ENCODE results near the gene EFEMP2. TPM values are rescaled to one million over a fixed set of nuclear protein-coding genes. Genes with fewer than 3 reads are reported as not detected.
"Not testable (repeated sequence)": the region's sequence is repeated elsewhere in the genome, so short reads cannot be mapped to it uniquely, and the experiment has no call there.

Gene EFEMP2
- total RNA-seq, 1 experiment from 2014 or later: 31.2 TPM

- H3K4me1 ChIP-seq (ENCODE audit: insufficient read depth, low read length, poor library complexity, severe bottlenecking): no peaks in the 10 kb centered on the region
- intact Hi-C loops (cut with micrococcal nuclease; ENCODE audit: unreplicated experiment): no loop called here
Measured at GRCh38 chr11:65833297-65834030, 39.1 kb downstream of the EFEMP2 start, which contains the start of gene SNX32. SNX32 (plus strand) TSS chr11:65833963; CDS start chr11:65834066, 103 bp downstream.

GRCh38 chr11:65832231-65832630, 40.4 kb downstream of the EFEMP2 start:
- H3K27ac ChIP-seq (ENCODE audit: low read depth, low read length, poor library complexity, severe bottlenecking); H3K36me3 ChIP-seq (ENCODE audit: insufficient read depth, low read length, poor library complexity, severe bottlenecking); H3K9me3 ChIP-seq (ENCODE audit: low read depth, low read length, poor library complexity, severe bottlenecking); H3K4me3 ChIP-seq (ENCODE audit: low read depth, low read length, poor library complexity, severe bottlenecking); H3K27me3 ChIP-seq (replicated peaks; ENCODE audit: insufficient read depth, low read depth, low read length, poor library complexity); BruUV-seq (replicated peaks); intact Hi-C loops (cut with micrococcal nuclease; ENCODE audit: unreplicated experiment); DNase-seq (ENCODE audit: low spot score); H3K4me1 ChIP-seq (ENCODE audit: insufficient read depth, low read length, poor library complexity, severe bottlenecking): not testable (repeated sequence)
- POLR2A ChIA-PET (ENCODE audit: low non-redundant PET): interaction anchor here (0.6 to 0.7 kb wide), 2 partner anchors 56 to 218 kb away, joined by 3 to 8 read pairs; partner anchors contain the start of gene FIBP
- CTCF ChIA-PET: interaction anchor here (0.8 kb wide), 1 partner anchor 27 kb away, joined by 3 read pairs; no protein-coding TSS in a partner anchor

More at GRCh38 chr11:65833297-65834030, 39.1 kb downstream of the EFEMP2 start, which contains the start of gene SNX32:
- peak; percentile 98 for DNase-seq (ENCODE audit: low spot score)
- Histone ChIP-seq H3K27me3 (replicated peaks; ENCODE audit: insufficient read depth, low read depth, low read length, poor library complexity) (no peaks in the 10 kb centered on the region), H3K9me3 (ENCODE audit: low read depth, low read length, poor library complexity, severe bottlenecking) (no peaks in the 10 kb centered on the region), H3K36me3 (ENCODE audit: insufficient read depth, low read length, poor library complexity, severe bottlenecking) (no peaks in the 10 kb centered on the region), H3K4me3 (ENCODE audit: low read depth, low read length, poor library complexity, severe bottlenecking) (peak within 1 kb of the TSS; percentile 54), H3K27ac (ENCODE audit: low read depth, low read length, poor library complexity, severe bottlenecking) (peak within 1 kb of the TSS; percentile 80)
- no TSS peak for BruUV-seq (replicated peaks)
- TF ChIP-seq CTCF (conservative IDR thresholded peaks at IDR 0.05; ENCODE audit: low read depth, low read length) (no peak), EZH2 (IDR thresholded peaks at IDR 0.05; ENCODE audit: borderline replicate concordance, low read depth, low read length, poor library complexity, severe bottlenecking) (no peak)
- CTCF ChIA-PET: interaction anchor here (0.5 to 0.8 kb wide), 2 partner anchors 26 to 504 kb away, joined by 3 read pairs; no protein-coding TSS in a partner anchor
- POLR2A ChIA-PET (ENCODE audit: low non-redundant PET): interaction anchor here (0.7 kb wide), 1 partner anchor 38 kb away, joined by 3 read pairs; no protein-coding TSS in a partner anchor

DNA sequence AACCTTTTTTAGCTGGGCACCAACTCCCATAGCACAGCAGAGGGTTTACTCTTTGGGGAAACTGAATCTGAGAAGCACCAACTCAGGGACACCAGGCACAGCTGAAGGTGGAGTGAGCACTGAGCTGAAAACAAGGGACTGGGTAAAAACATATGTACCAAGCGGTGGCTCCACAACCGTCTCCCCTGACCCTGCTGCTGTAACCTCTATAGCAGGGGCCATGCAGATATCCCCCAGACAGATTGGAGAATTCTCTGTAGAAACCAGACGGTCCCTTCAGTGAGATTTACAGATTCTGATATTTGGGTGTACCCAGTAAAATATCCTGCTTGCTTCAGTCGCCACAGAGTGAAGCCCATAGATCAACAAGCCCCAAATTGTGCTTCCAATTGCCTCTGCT, 43.1 kb downstream of the EFEMP2 start:
- Histone ChIP-seq H3K4me3 (ENCODE audit: low read depth, low read length, poor library complexity, severe bottlenecking) (no peak overlapping the region), H3K4me1 (ENCODE audit: insufficient read depth, low read length, poor library complexity, severe bottlenecking) (no peaks in the 10 kb centered on the region), H3K36me3 (ENCODE audit: insufficient read depth, low read length, poor library complexity, severe bottlenecking) (no peaks in the 10 kb centered on the region), H3K27me3 (replicated peaks; ENCODE audit: insufficient read depth, low read depth, low read length, poor library complexity) (no peaks in the 10 kb centered on the region), H3K27ac (ENCODE audit: low read depth, low read length, poor library complexity, severe bottlenecking) (no peak overlapping the region), H3K9me3 (ENCODE audit: low read depth, low read length, poor library complexity, severe bottlenecking) (no peaks in the 10 kb centered on the region)
- intact Hi-C loops (cut with micrococcal nuclease; ENCODE audit: unreplicated experiment): no loop called here
- ChIA-PET CTCF (interaction anchor here (0.7 to 1.1 kb wide), 2 partner anchors 50 to 1065 kb away, joined by 3 to 4 read pairs; no protein-coding TSS in a partner anchor), POLR2A (ENCODE audit: low non-redundant PET) (no interaction called here)
- no peak for TF ChIP-seq EZH2 (IDR thresholded peaks at IDR 0.05; ENCODE audit: borderline replicate concordance, low read depth, low read length, poor library complexity, severe bottlenecking)
- BruUV-seq (replicated peaks): no TSS peak
- DNase-seq (ENCODE audit: low spot score): no peak

GRCh38 chr11:65826984-65827735, 45.4 kb downstream of the EFEMP2 start:
- Histone ChIP-seq H3K27ac (ENCODE audit: low read depth, low read length, poor library complexity, severe bottlenecking) (no peak overlapping the region), H3K4me3 (ENCODE audit: low read depth, low read length, poor library complexity, severe bottlenecking) (no peak overlapping the region), H3K4me1 (ENCODE audit: insufficient read depth, low read length, poor library complexity, severe bottlenecking) (no peaks in the 10 kb centered on the region), H3K9me3 (ENCODE audit: low read depth, low read length, poor library complexity, severe bottlenecking) (no peaks in the 10 kb centered on the region), H3K27me3 (replicated peaks; ENCODE audit: insufficient read depth, low read depth, low read length, poor library complexity) (no peaks in the 10 kb centered on the region), H3K36me3 (ENCODE audit: insufficient read depth, low read length, poor library complexity, severe bottlenecking) (no peaks in the 10 kb centered on the region)
- no peak for DNase-seq (ENCODE audit: low spot score)
- ChIA-PET CTCF (interaction anchor here (0.6 to 1.2 kb wide), 3 partner anchors 47 to 300 kb away, joined by 3 to 13 read pairs (median 5); partner anchors contain the start of gene AP5B1), POLR2A (ENCODE audit: low non-redundant PET) (no interaction called here)
- no TSS peak for BruUV-seq (replicated peaks)
- TF ChIP-seq EZH2 (IDR thresholded peaks at IDR 0.05; ENCODE audit: borderline replicate concordance, low read depth, low read length, poor library complexity, severe bottlenecking) (no peak), CTCF (conservative IDR thresholded peaks at IDR 0.05; ENCODE audit: low read depth, low read length) (no peak)
- intact Hi-C loops (cut with micrococcal nuclease; ENCODE audit: unreplicated experiment): no loop called here

Data from A673 (cell line).